Activated B cell treated with CpG ODN at 0.5 μM for 24 hours (primary cell): ENCODE data around the gene COL4A6. TPM values are rescaled to one million over a fixed set of nuclear protein-coding genes. Genes with fewer than 3 reads are reported as not detected.

Source experiments
- ATAC-seq: fragments of 200-7000 bp; cut with Tn5 transposase; one replicate; pipeline ENCODE4 v1.10.0; 2021; ENCODE audit warnings: low read depth, mild to moderate bottlenecking, moderate library complexity
- CTCF ChIA-PET: fragments of 350-600 bp; sonication (Branson Sonifier 250); formaldehyde crosslinking; loops from one replicate; lab custom pipeline; 2021; ENCODE audit warnings: antibody characterized with exemption; lab: Charles Lee
- POLR2A ChIA-PET: fragments of 350-600 bp; sonication (Branson Sonifier 250); formaldehyde crosslinking; loops from one replicate; lab custom pipeline; 2021; ENCODE audit warnings: antibody characterized with exemption; lab: Charles Lee
- DNase-seq: peaks from one replicate; pipeline ENCODE4 v3.0.0; 2022
- H3K27ac Mint-ChIP-seq: one replicate; pipeline ENCODE4 v1.8.0; 2020; ENCODE audit warnings: mixed read lengths
- H3K27me3 Mint-ChIP-seq: one replicate; pipeline ENCODE4 v1.8.0; 2021; ENCODE audit warnings: mixed read lengths
- H3K36me3 Mint-ChIP-seq: one replicate; pipeline ENCODE4 v1.8.0; 2021; ENCODE audit warnings: low read depth, mixed read lengths
- H3K4me1 Mint-ChIP-seq: one replicate; pipeline ENCODE4 v1.8.0; 2021; ENCODE audit warnings: mixed read lengths
- H3K4me3 Mint-ChIP-seq: one replicate; pipeline ENCODE4 v1.8.0; 2020; ENCODE audit warnings: mild to moderate bottlenecking, mixed read lengths
- H3K9me3 Mint-ChIP-seq: one replicate; pipeline ENCODE4 v1.8.0; 2020; ENCODE audit warnings: mixed read lengths
- intact Hi-C: fragments of 100-400 bp; cut with micrococcal nuclease; formaldehyde crosslinking; loops from one replicate; pipeline ENCODE4 v1.15.1; 2024
- total RNA-seq: library from RNA; stranded (reverse); gene quantifications from 2 replicates; pipeline ENCODE4 v1.2.3, GENCODE V29; 2022
- TF ChIP-seq, protein P1 (sequence below): fragments of 200-600 bp; IDR thresholded peaks from one replicate; pipeline ENCODE4 v1.8.0; 2022; ENCODE audit warnings: antibody characterized with exemption, mild to moderate bottlenecking

The COL4A6 gene
- total RNA-seq, 1 donor from 2014 or later = not detected

DNA sequence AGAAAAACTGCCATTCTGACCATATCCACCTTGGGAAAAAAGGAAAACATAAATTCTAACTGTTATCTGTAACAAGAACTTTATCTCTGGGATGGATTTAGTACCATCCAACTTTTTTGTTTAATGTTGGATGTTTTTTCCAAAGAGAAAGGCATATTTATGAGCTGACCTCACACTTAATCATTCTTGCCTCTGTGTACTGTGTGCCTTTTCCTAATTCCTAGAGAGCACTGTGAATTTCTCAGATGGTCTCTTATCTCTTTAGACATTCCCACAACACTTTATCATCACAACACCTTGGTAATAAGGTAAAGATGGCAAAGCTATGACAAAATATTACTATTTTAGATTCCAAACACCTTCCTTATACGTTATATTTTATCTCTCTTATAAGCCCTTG lies 126.2 kb downstream of the COL4A6 start:
- no peaks in the 10 kb centered on the region for H3K4me1 Mint-ChIP-seq
- ChIA-PET POLR2A (no interaction called here), CTCF (no interaction called here)
- TF ChIP-seq, protein P1, sequence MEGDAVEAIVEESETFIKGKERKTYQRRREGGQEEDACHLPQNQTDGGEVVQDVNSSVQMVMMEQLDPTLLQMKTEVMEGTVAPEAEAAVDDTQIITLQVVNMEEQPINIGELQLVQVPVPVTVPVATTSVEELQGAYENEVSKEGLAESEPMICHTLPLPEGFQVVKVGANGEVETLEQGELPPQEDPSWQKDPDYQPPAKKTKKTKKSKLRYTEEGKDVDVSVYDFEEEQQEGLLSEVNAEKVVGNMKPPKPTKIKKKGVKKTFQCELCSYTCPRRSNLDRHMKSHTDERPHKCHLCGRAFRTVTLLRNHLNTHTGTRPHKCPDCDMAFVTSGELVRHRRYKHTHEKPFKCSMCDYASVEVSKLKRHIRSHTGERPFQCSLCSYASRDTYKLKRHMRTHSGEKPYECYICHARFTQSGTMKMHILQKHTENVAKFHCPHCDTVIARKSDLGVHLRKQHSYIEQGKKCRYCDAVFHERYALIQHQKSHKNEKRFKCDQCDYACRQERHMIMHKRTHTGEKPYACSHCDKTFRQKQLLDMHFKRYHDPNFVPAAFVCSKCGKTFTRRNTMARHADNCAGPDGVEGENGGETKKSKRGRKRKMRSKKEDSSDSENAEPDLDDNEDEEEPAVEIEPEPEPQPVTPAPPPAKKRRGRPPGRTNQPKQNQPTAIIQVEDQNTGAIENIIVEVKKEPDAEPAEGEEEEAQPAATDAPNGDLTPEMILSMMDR = no peak
- H3K27ac Mint-ChIP-seq = no peak overlapping the region
- intact Hi-C loops = no loop called here
- ATAC-seq (no peak), DNase-seq (no peak)
- H3K9me3 Mint-ChIP-seq = no peaks in the 10 kb centered on the region
- no peak overlapping the region for H3K4me3 Mint-ChIP-seq
- H3K36me3 Mint-ChIP-seq = no peaks in the 10 kb centered on the region
- no peaks in the 10 kb centered on the region for H3K27me3 Mint-ChIP-seq

DNA sequence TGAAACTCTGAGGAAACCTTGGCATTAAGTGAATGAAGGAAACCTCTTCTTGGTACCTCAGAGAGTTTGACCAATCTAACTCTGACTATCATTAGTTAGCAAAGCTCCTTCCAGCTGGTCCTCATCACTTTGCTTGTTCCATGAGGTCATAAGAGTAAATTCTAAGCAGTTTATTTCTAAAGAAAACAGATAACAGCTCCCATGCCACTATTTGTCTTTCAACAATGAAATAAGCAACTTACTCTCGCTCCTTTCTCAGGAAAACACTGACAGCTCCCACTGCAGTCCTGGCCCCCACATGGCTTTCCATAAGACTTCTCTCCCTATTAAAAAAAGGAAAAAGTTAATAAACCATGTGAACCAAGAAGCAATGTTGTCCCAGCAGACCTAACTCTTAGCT lies 127.7 kb downstream of the COL4A6 start:
- CTCF ChIA-PET = no interaction called here
- H3K36me3 Mint-ChIP-seq = no peaks in the 10 kb centered on the region
- ATAC-seq = no peak
- POLR2A ChIA-PET = no interaction called here
- H3K4me1 Mint-ChIP-seq = no peaks in the 10 kb centered on the region
- H3K27ac Mint-ChIP-seq = no peak overlapping the region
- no peaks in the 10 kb centered on the region for H3K9me3 Mint-ChIP-seq
- no peak overlapping the region for H3K4me3 Mint-ChIP-seq
- intact Hi-C loops = no loop called here
- no peaks in the 10 kb centered on the region for H3K27me3 Mint-ChIP-seq
- DNase-seq = no peak
- TF ChIP-seq, protein P1 = no peak

DNA sequence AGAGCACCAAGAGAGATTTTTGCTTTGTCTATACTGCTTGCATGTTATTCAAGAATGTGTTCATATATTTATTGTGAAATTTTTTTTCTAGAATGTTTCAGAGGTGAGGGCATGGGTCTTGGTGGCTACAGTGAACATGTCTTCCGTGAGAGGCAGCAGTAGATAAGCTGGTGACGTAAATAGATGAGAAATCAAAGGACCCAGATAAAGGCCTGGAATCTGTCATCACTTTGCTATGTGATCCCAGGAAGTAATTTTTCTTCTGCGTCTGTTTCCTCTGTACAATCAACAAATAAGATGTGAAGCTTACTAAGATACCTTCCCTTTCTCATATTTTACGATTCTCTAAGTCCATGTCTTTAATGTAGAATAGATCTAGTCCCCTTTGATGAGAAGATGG lies 129.1 kb downstream of the COL4A6 start:
- Mint-ChIP-seq H3K36me3 (no peaks in the 10 kb centered on the region), H3K4me1 (no peaks in the 10 kb centered on the region), H3K27me3 (no peaks in the 10 kb centered on the region), H3K27ac (no peak overlapping the region), H3K4me3 (no peak overlapping the region), H3K9me3 (no peaks in the 10 kb centered on the region)
- no peak for DNase-seq
- TF ChIP-seq, protein P1 = no peak
- CTCF ChIA-PET = no interaction called here
- ATAC-seq = no peak
- POLR2A ChIA-PET = no interaction called here
- intact Hi-C loops = no loop called here

DNA sequence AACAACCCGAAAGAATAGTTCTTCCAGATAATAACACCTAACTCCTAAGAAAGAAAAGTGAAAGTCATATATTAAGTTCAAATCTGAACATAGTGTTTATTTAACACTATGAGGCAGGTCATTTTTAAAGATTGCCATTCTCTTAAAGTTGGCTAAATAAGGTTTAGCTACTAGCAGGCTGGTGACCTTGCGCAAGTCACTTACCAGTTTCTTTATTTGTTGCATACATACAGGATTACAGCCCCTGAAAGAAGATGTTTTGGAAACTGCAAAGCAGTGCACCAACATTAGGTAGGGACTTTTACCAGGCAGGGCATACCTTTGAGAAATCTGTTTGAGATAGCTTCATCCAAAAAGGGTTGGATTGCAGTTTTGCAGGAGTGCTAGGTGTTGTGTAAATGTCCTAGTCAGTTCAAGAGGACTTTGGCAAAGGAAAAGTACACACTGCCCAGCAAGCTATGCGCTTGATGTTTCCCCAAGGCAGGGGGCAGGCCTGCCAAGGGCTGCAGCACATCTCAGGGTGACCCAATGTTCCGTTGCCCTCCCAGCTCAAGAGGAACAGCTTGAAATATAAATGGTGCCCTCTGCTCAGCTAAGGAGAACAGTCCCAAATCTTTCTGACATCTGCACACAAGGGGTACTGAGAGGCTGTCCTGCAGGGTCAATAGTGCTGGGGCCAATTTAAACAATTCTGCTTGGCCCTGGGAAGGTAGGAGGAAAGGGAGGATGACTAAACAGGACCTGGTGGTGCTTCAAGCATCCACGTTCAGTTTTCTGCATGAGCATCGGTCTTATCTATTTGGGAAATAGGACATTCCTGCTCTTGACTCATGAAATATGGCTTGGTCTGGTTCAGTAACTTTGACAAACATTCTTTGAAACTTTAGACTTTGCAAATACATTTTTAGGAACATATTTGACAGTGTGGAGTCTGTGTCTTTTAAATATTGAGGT lies 130.8 kb downstream of the COL4A6 start:
- DNase-seq (no peak), ATAC-seq (no peak)
- ChIA-PET POLR2A (no interaction called here), CTCF (no interaction called here)
- intact Hi-C loops = no loop called here
- Mint-ChIP-seq H3K9me3 (no peaks in the 10 kb centered on the region), H3K27me3 (no peaks in the 10 kb centered on the region), H3K4me1 (no peaks in the 10 kb centered on the region), H3K27ac (no peak overlapping the region), H3K4me3 (no peak overlapping the region), H3K36me3 (no peaks in the 10 kb centered on the region)
- TF ChIP-seq, protein P1 = no peak

DNA sequence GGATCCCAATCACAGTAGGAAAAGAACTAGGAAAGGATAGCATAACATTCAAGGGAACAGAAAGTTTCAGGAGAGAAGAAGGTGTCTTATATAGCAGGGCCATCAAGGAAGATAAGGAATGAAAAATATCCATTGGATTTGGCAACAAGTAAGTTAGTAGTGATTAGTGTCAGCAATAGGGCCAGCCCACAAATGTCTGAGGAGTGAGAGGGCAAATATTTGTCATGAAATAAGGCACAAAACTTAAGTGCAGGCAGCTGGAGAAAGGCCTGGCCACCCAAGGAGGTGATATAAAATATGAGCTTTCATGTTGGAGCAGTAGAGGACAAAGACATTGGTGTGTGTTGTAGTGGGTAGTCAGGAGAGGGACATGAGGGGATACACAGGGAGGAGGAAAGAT lies 132.1 kb downstream of the COL4A6 start:
- no peak overlapping the region for H3K4me3 Mint-ChIP-seq
- H3K9me3 Mint-ChIP-seq = no peaks in the 10 kb centered on the region
- ATAC-seq (no peak), DNase-seq (no peak)
- no peak overlapping the region for H3K27ac Mint-ChIP-seq
- H3K4me1 Mint-ChIP-seq = no peaks in the 10 kb centered on the region
- POLR2A ChIA-PET = no interaction called here
- TF ChIP-seq, protein P1 = no peak
- H3K36me3 Mint-ChIP-seq = no peaks in the 10 kb centered on the region
- intact Hi-C loops = no loop called here
- H3K27me3 Mint-ChIP-seq = no peaks in the 10 kb centered on the region
- CTCF ChIA-PET = no interaction called here
